Measurements from ENCODE around the gene CA11.

GRCh38 chr19:48618278-48618915 lies 27.6 kb downstream of the CA11 start:
- TF ChIP-seq POLR2A (IDR thresholded peaks at IDR 0.05; ENCODE audit: low read depth, low read length) (no peak), POLR2AphosphoS5 (IDR thresholded peaks at IDR 0.05; ENCODE audit: low read depth, low read length) (peak; percentile 31; the same call in 1 of the 2 replicates), TAF1 (IDR thresholded peaks at IDR 0.05; ENCODE audit: borderline replicate concordance, low read depth, low read length) (no peak)

Measured in GM12892 (cell line).